ENCODE measurements around the gene ALG1.

DNA sequence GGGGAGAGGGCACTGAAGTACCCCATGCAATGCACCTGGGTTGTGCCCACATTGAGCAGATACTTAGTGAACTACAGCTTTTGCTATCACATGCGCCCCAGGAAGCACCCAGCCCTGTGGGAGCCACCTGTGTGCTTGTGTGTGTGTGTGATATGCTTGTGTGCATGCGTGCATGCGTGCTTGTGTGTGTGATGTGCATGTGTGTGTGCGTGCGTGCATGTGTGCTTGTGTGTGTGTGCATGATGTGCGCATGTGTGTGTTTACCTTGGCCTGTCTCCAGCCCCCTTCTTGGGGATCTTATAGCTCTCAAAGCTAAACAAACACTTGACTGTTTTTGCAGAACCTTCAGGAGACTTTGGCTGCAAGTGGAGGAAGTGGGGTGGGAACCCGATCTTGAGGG is 6.7 kb upstream of the ALG1 start:
- no peak for TF ChIP-seq CTCF (IDR thresholded peaks at IDR 0.05)
- TF ChIP-seq POLR2A (IDR thresholded peaks at IDR 0.05), result no peak
- no peak for TF ChIP-seq POLR2AphosphoS5 (IDR thresholded peaks at IDR 0.05)

All from breast epithelium (tissue), 3 donors.